Measurements from ENCODE around the gene PRM2.

Gene PRM2

GRCh38 chr16:11283820-11284248, 7.6 kb upstream of the PRM2 start:
- DNase-seq (ENCODE audit: extremely low spot score): no peak
- ChIA-PET CTCF (interaction anchor here (0.6 to 2.0 kb wide), 8 partner anchors 10 to 330 kb away, joined by 3 to 9 read pairs (median 3); partner anchors contain the start of gene PRM3), POLR2A (no interaction called here)
- no peak for TF ChIP-seq CTCF (IDR thresholded peaks at IDR 0.05; ENCODE audit: control extremely low read depth, extremely low read depth, low read depth, missing control alignments)

GRCh38 chr16:11280616-11281522, 4.6 kb upstream of the PRM2 start, which contains the start of gene PRM1:
PRM1 (minus strand) TSS chr16:11281330; CDS start chr16:11281238, 92 bp downstream.
- no peak for DNase-seq (ENCODE audit: extremely low spot score)

GRCh38 chr16:11278681-11279628, 2.7 kb upstream of the PRM2 start:
- ChIA-PET POLR2A (interaction anchor here (0.8 kb wide), 1 partner anchor 23 kb away, joined by 3 read pairs; the partner anchor contains the start of gene SOCS1), CTCF (no interaction called here)
- no peak for TF ChIP-seq CTCF (IDR thresholded peaks at IDR 0.05; ENCODE audit: control extremely low read depth, extremely low read depth, low read depth, missing control alignments)
- DNase-seq (ENCODE audit: extremely low spot score): no peak

More at GRCh38 chr16:11280616-11281522, 4.6 kb upstream of the PRM2 start, which contains the start of gene PRM1:
- no peak for TF ChIP-seq CTCF (IDR thresholded peaks at IDR 0.05; ENCODE audit: control extremely low read depth, extremely low read depth, low read depth, missing control alignments)
- ChIA-PET CTCF (interaction anchor here (2.0 kb wide), 1 partner anchor 17 kb away, joined by 5 read pairs; no protein-coding TSS in a partner anchor), POLR2A (no interaction called here)

GRCh38 chr16:11277607-11278337, 1.5 kb upstream of the PRM2 start:
- CTCF ChIA-PET: interaction anchor here (1.2 to 1.5 kb wide), 2 partner anchors 22 to 223 kb away, joined by 3 read pairs; partner anchors contain the start of gene SOCS1
- no peak for TF ChIP-seq CTCF (IDR thresholded peaks at IDR 0.05; ENCODE audit: control extremely low read depth, extremely low read depth, low read depth, missing control alignments)

GRCh38 chr16:11276896-11277593, 765 bp upstream of the PRM2 start:
- no peak for TF ChIP-seq CTCF (IDR thresholded peaks at IDR 0.05; ENCODE audit: control extremely low read depth, extremely low read depth, low read depth, missing control alignments)
- ChIA-PET CTCF (interaction anchor here (1.0 to 1.5 kb wide), 4 partner anchors 21 to 313 kb away, joined by 3 to 4 read pairs (median 4); partner anchors contain the start of gene SOCS1), POLR2A (interaction anchor here (0.6 kb wide), 1 partner anchor 577 kb away, joined by 3 read pairs; no protein-coding TSS in a partner anchor)
- no peak for DNase-seq (ENCODE audit: extremely low spot score)

More at GRCh38 chr16:11277607-11278337, 1.5 kb upstream of the PRM2 start:
- POLR2A ChIA-PET: no interaction called here
- DNase-seq (ENCODE audit: extremely low spot score): no peak

Data from GM10248 (cell line).